Adrenal gland (tissue), 12 donors: Measurements from ENCODE around the gene TNKS2. TPM values are rescaled to one million over a fixed set of nuclear protein-coding genes. Genes with fewer than 3 reads are reported as not detected.

ENCODE experiments used
- DNase-seq, 7 donors: peaks; one replicate each; pipeline ENCODE4 v3.0.0-alpha.2; 2019 to 2020
- H3K27ac ChIP-seq, 5 donors: fragments of 200-600 bp; sonication (generic) in 4 of 5; 1 replicate in 3 of 5; 2 replicates in 2 of 5; pipeline versions ENCODE4 v1.5.1 to v1.8.0; 2016 to 2020; ENCODE audit warnings: mild to moderate bottlenecking in 1 of 5
- H3K27me3 ChIP-seq: fragments of 200-600 bp; 2 replicates; pipeline ENCODE4 v1.8.0; 2021
- H3K36me3 ChIP-seq, 2 donors: fragments of 200-600 bp; replicated peaks in 1 of 2; 1 replicate in 1 of 2; 2 replicates in 1 of 2; pipeline versions ENCODE4 v1.5.1 to v1.8.0; 2018 to 2022
- H3K4me1 ChIP-seq, 2 donors: fragments of 200-600 bp; replicated peaks in 1 of 2; 1 replicate in 1 of 2; 2 replicates in 1 of 2; pipeline versions ENCODE4 v1.5.1 to v1.8.0; 2018 to 2021
- H3K4me3 ChIP-seq, 4 donors: fragments of 200-600 bp; sonication (generic) in 3 of 4; one replicate each; pipeline ENCODE4 v1.5.1; 2016 to 2018
- H3K9me3 ChIP-seq, 3 donors: fragments of 200-600 bp; sonication (generic) in 1 of 3; replicated peaks in 1 of 3; 1 replicate in 2 of 3; 2 replicates in 1 of 3; pipeline versions ENCODE4 v1.5.1 to v1.8.0; 2016 to 2021
- POLR2A ChIP-seq, 2 donors: fragments of 450-650 bp; IDR thresholded peaks; one replicate each; pipeline ENCODE4 v1.6.1; 2017; ENCODE audit warnings: antibody characterized with exemption in 2 of 2, mild to moderate bottlenecking in 2 of 2, moderate library complexity in 1 of 2
- WGBS, 4 donors: extraction: QIAGEN DNeasy Blood & Tissue Kit in 2 of 4; methylation state at CpG; one replicate each; pipeline versions ENCODE4 v1.1.5 to v1.1.7; 2013 to 2017; 5-methylcytosine and 5-hydroxymethylcytosine counted together
- intact Hi-C, 2 donors: fragments of 100-400 bp; cut with DNase I; formaldehyde crosslinking; loops; one replicate each; pipeline versions ENCODE4 v1.14.1 to v1.15.0; 2022 to 2023
- polyA plus RNA-seq, 3 donors: library from polyadenylated mRNA; stranded (reverse); fragments of 200-250 nt in 2 of 3; fragments of 350-450 nt in 1 of 3; fragmentation: Illumina TruSeq in 1 of 3; extraction: RNeasy Lipid Tissue Mini Kit (QIAGEN cat#74804) in 1 of 3; gene quantifications; one replicate each; pipeline ENCODE4 v1.2.3, GENCODE V29; 2013 to 2014
- total RNA-seq, 9 donors: library from RNA; depleted of rRNA in 4 of 9; stranded (reverse); fragments of >200 nt in 4 of 9; fragments of 120-200 nt in 1 of 9; fragmentation: NEBNext Ultra II Directional in 1 of 9; extraction: Animal tissue kit (Norgen Biotek cat#: 25700) in 1 of 9; gene quantifications; one replicate each; pipeline versions ENCODE4 v1.1.0 to v1.2.4, GENCODE V29; 2013 to 2023
- TF ChIP-seq, protein P1 (sequence below), 6 experiments: fragments of 450-650 bp in 4 of 6; fragments of 200-600 bp in 2 of 6; sonication (generic) in 1 of 6; IDR thresholded peaks; 1 replicate in 5 of 6; 2 replicates in 1 of 6; pipeline versions ENCODE4 v1.5.1 to v1.8.0; 2016 to 2021; ENCODE audit warnings: antibody characterized with exemption in 6 of 6, mild to moderate bottlenecking in 2 of 6, moderate library complexity in 1 of 6
- donor health status: healthy with polysubstance abuse.
- donor health status: Bipolar disorder and iron deficiency.
- donor health status: DM: yes; HTN: yes; CAD: no.
- donor health status: DM: no; HTN: no; CAD: no.
- donor health status: DM: no; HTN: no; CAD: no.
- donor health status: DM: yes; HTN: yes; CAD: no.

Gene TNKS2
- total and polyA plus RNA-seq, 12 donors = 7.9 to 53.3 (median 33.2) TPM

DNA sequence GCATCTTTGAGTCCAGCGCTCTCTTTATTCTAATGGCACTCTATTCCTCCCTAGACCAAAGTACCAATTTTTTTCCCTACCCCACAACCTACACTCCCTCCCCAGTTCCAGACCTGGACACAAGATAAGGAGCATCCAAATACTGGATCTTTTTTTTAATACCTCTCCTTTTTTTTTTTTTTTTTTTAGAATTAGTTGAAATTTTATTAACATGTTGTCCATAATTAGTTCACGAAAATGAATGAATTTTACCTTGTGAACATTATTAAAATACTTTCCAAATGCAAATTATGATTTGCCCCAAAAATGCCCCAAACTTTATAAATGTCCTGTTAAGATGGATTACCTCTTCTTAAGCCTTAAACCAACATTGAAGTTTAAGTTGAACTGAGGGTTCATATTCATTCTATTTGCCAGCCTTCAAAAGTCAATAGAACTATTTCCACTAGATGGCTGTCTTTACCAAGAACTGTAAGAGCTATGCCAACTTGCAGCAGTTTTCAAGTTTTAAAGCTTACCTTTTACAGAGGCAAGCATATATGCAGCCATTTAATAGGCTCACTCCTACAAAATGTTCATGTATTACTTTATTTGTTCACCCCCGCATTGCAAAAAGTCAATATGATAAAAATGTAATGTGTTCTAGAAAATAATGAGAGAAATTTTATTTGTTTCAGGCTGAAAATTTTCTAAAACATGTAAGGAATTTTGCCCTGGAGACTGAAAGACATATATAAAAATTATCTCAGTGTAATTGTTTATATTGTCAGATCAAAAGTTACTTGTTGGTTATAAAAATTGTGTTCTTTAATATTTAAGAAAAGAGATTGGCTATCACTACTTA is 39.7 kb upstream of the TNKS2 start:
- TF ChIP-seq POLR2A (IDR thresholded peaks at IDR 0.05) = no peak
- TF ChIP-seq, protein P1, sequence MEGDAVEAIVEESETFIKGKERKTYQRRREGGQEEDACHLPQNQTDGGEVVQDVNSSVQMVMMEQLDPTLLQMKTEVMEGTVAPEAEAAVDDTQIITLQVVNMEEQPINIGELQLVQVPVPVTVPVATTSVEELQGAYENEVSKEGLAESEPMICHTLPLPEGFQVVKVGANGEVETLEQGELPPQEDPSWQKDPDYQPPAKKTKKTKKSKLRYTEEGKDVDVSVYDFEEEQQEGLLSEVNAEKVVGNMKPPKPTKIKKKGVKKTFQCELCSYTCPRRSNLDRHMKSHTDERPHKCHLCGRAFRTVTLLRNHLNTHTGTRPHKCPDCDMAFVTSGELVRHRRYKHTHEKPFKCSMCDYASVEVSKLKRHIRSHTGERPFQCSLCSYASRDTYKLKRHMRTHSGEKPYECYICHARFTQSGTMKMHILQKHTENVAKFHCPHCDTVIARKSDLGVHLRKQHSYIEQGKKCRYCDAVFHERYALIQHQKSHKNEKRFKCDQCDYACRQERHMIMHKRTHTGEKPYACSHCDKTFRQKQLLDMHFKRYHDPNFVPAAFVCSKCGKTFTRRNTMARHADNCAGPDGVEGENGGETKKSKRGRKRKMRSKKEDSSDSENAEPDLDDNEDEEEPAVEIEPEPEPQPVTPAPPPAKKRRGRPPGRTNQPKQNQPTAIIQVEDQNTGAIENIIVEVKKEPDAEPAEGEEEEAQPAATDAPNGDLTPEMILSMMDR (IDR thresholded peaks at IDR 0.05) = peak; percentile 20 to 68 (median 58)

DNA sequence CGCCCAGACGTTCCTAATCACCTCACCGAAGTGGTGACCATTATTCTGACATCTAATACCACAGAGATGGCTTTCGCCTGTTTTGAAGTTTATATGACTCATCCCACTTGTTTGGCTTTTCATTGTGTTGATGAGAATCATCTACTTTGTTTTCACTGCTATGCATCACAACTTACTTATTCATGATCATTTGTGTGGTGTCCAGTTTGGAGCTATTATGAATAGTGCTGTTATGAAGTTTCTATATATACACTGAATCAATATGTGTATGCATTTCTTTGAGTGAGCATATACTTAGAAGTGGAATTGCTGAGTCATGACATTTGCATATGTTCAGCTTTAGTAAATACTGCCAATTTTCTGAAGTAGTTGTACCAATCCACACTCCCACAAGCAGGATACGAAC is 38.6 kb upstream of the TNKS2 start:
- no peak for DNase-seq
- 66 to 79% (median 72%) methylated on average over 5 of the region's 5 CpGs for WGBS, 4 donors
- Histone ChIP-seq H3K4me3 (no peak overlapping the region), H3K36me3 (no peaks in the 10 kb centered on the region), H3K27me3 (no peaks in the 10 kb centered on the region), H3K27ac (no peak overlapping the region), H3K4me1 (no peaks in the 10 kb centered on the region), H3K9me3 (no peaks in the 10 kb centered on the region)
- intact Hi-C loops = loop anchor here in 1 of 2 donors (5.0 kb wide), 1 partner anchor 148 kb away; the partner anchor contains the start of gene FGFBP3
- TF ChIP-seq, protein P1 (IDR thresholded peaks at IDR 0.05) = no peak
- no peak for TF ChIP-seq POLR2A (IDR thresholded peaks at IDR 0.05)

More for the DNA sequence above, 39.7 kb upstream of the TNKS2 start:
- no peak overlapping the region for H3K4me3 ChIP-seq
- H3K27ac ChIP-seq = no peak overlapping the region
- intact Hi-C loops = loop anchor here in 1 of 2 donors (5.0 kb wide), 1 partner anchor 149 kb away; the partner anchor contains the start of gene FGFBP3
- WGBS, 4 donors = 46 to 56% (median 53%) methylated on average over 3 of the region's 3 CpGs
- H3K36me3 ChIP-seq = no peaks in the 10 kb centered on the region
- no peaks in the 10 kb centered on the region for H3K4me1 ChIP-seq
- no peaks in the 10 kb centered on the region for H3K27me3 ChIP-seq
- no peaks in the 10 kb centered on the region for H3K9me3 ChIP-seq
- DNase-seq = no peak

DNA sequence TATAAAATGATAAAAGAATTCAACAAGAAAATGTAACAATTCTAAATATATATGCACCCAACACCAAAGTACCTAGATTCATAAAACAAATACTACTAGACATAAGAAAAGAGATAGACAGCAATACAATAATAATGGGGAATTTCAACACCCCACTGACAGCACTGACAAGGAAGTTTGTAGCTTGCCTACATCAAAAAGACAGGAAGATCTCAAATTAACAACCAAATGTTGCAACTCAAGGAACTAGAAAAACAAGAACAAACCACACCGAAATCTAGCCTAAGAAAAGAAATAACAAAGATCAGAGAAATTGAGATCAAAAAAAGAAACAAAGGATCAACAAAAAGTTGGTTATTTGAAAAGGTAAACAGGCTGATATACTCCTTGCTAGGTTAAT is 36.5 kb upstream of the TNKS2 start:
- H3K36me3 ChIP-seq = no peaks in the 10 kb centered on the region
- WGBS, 4 donors = 57 to 68% (median 60%) methylated on average over 1 of the region's 1 CpG
- TF ChIP-seq, protein P1 (IDR thresholded peaks at IDR 0.05) = no peak
- TF ChIP-seq POLR2A (IDR thresholded peaks at IDR 0.05) = no peak
- intact Hi-C loops = loop anchor here in 1 of 2 donors (10.0 kb wide), 1 partner anchor 153 kb away; no protein-coding TSS in a partner anchor
- no peak overlapping the region for H3K4me3 ChIP-seq
- H3K4me1 ChIP-seq = no peaks in the 10 kb centered on the region
- H3K27ac ChIP-seq = no peak overlapping the region
- H3K9me3 ChIP-seq = no peaks in the 10 kb centered on the region
- no peaks in the 10 kb centered on the region for H3K27me3 ChIP-seq
- DNase-seq = no peak

DNA sequence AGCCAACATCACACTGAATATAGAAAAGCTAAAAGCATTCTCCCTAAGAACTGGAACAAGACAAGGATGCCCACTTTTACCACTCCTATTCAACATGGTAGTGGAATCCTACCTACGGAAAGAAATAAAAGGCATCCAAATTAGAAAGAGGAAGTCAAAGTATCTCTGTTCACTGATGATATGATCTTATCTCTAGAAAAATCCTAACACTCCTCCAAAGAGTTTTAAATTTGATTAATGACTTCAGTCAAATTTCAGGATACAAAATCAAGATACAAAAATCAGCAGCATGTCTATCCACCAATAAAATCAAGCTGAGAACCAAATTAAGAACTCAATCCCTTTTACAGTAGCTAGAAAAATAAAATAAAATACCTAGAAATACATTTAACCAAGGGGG is 35.3 kb upstream of the TNKS2 start:
- Histone ChIP-seq H3K9me3 (no peaks in the 10 kb centered on the region), H3K27me3 (no peaks in the 10 kb centered on the region), H3K4me1 (no peaks in the 10 kb centered on the region), H3K36me3 (no peaks in the 10 kb centered on the region), H3K27ac (no peak overlapping the region), H3K4me3 (no peak overlapping the region)
- TF ChIP-seq, protein P1 (IDR thresholded peaks at IDR 0.05) = no peak
- TF ChIP-seq POLR2A (IDR thresholded peaks at IDR 0.05) = no peak
- intact Hi-C loops = loop anchor here in 1 of 2 donors (10.0 kb wide), 1 partner anchor 152 kb away; no protein-coding TSS in a partner anchor
- 56 to 71% (median 70%) methylated on average over 1 of the region's 1 CpG for whole genome bisulfite sequencing, 4 donors
- no peak for DNase-seq
